ENCODE results near the gene HDAC9.

GRCh38 chr7:19051767-19052375, 556.3 kb downstream of the HDAC9 start:
- TF ChIP-seq CTCF (IDR thresholded peaks at IDR 0.05) (peak; percentile 51 to 76 (median 58)), EP300 (IDR thresholded peaks at IDR 0.05) (no peak), POLR2A (IDR thresholded peaks at IDR 0.05; ENCODE audit: low read depth) (no peak), POLR2AphosphoS5 (IDR thresholded peaks at IDR 0.05) (no peak)
